ENCODE results near the gene NQO2.
"Not testable (repeated sequence)": the region's sequence is repeated elsewhere in the genome, so short reads cannot be mapped to it uniquely, and the experiment has no call there.

NQO2 gene

GRCh38 chr6:2970034-2970685 is 29.5 kb upstream of the NQO2 start:
- Histone ChIP-seq H3K4me3 (ENCODE audit: low read length) (peak overlapping the region; percentile 45), H3K9me3 (ENCODE audit: insufficient read depth, low read depth, low read length) (no peaks in the 10 kb centered on the region), H3K27me3 (ENCODE audit: insufficient read depth, low read length) (peaks cover 12% of the 10 kb centered on the region; the same call in 1 of the 2 replicates), H3K27ac (ENCODE audit: low read depth, low read length) (no peak overlapping the region), H3K9ac (ENCODE audit: low read depth, low read length) (no peak overlapping the region), H3K4me1 (ENCODE audit: insufficient read depth, low read length) (peaks cover 11% of the 10 kb centered on the region; the same call in 1 of the 2 replicates), H3K36me3 (ENCODE audit: insufficient read depth, low read length) (no peaks in the 10 kb centered on the region)
- WGBS = 76% methylated on average over 10 of the region's 10 CpGs

DNA sequence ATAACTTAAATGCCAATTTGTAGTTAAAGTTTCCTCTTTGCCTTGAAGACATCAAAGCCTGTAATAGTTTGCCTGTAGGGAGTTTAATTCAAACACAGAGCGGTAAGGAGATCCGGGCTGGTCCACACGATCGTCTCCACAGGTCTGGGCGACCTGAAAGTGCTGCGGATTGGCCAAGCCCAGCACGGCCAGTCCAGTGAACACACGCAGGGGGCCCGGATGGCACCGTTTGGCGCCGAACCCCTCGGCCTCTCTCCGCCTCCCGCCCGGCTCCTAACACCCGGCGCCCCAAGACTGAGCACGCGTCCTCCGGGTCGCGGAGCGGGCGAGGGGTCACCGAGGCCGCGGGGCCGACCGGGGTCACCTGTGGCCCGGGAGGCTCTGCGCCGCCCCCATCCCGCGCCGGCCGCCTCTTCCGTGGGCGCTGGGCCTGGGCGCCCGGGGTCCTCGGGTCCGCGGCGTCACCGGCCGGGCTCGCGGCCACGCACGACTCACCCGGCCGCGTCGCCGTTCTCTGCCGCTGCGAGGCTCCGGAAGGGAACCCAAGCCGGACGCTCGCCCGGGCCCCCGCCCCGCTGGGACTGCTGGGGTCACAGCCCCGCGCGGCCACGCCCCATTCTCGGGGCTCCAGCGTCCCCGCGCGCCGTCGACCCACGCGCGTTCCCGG is 28.8 kb upstream of the NQO2 start:
- no peak overlapping the region for H3K27ac ChIP-seq (ENCODE audit: low read depth, low read length)
- H3K36me3 ChIP-seq (ENCODE audit: insufficient read depth, low read length) = no peaks in the 10 kb centered on the region
- H3K27me3 ChIP-seq (ENCODE audit: insufficient read depth, low read length) = peaks cover 12% of the 10 kb centered on the region; the same call in 1 of the 2 replicates
- WGBS = under 1% methylated on average over 80 of the region's 80 CpGs
- H3K4me1 ChIP-seq (ENCODE audit: insufficient read depth, low read length) = peaks cover 11% of the 10 kb centered on the region; the same call in 1 of the 2 replicates
- no peaks in the 10 kb centered on the region for H3K9me3 ChIP-seq (ENCODE audit: insufficient read depth, low read depth, low read length)
- peak overlapping the region; percentile 45 for H3K4me3 ChIP-seq (ENCODE audit: low read length)
- peak overlapping the region; percentile 72 for H3K9ac ChIP-seq (ENCODE audit: low read depth, low read length)

- H3K9ac ChIP-seq (ENCODE audit: low read depth, low read length) = peak within 1 kb of the TSS; percentile 72
Measured at GRCh38 chr6:2971420-2972218, 28.1 kb upstream of the NQO2 start, which contains the start of gene SERPINB6. SERPINB6 (minus strand) TSS chr6:2971567; CDS start chr6:2959332, 12,235 bp downstream.

DNA sequence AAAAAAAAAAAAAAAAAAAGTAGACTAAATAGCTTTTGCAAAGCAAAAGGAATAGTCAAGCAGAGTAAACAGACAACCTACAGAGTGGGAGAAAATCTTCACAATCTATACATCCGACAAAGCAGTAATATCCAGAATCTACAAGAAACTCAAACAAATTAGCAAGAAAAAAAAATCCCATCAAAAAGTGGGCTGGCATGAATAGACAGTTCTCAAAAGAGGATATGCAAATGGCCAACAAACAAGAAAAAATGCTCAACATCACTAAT is 27.5 kb upstream of the NQO2 start:
- Histone ChIP-seq H3K27me3 (ENCODE audit: insufficient read depth, low read length) (peaks cover 12% of the 10 kb centered on the region; the same call in 1 of the 2 replicates), H3K4me1 (ENCODE audit: insufficient read depth, low read length) (peaks cover 12% of the 10 kb centered on the region; the same call in 1 of the 2 replicates)
- H3K27ac ChIP-seq (ENCODE audit: low read depth, low read length); H3K4me3 ChIP-seq (ENCODE audit: low read length); H3K36me3 ChIP-seq (ENCODE audit: insufficient read depth, low read length); H3K9me3 ChIP-seq (ENCODE audit: insufficient read depth, low read depth, low read length); H3K9ac ChIP-seq (ENCODE audit: low read depth, low read length): not testable (repeated sequence)
- 50% methylated on average over 1 of the region's 1 CpG for WGBS

More at GRCh38 chr6:2971420-2972218, 28.1 kb upstream of the NQO2 start, which contains the start of gene SERPINB6:
- Histone ChIP-seq H3K4me3 (ENCODE audit: low read length) (peak within 1 kb of the TSS; percentile 45), H3K27me3 (ENCODE audit: insufficient read depth, low read length) (peaks cover 12% of the 10 kb centered on the region; the same call in 1 of the 2 replicates), H3K9me3 (ENCODE audit: insufficient read depth, low read depth, low read length) (no peaks in the 10 kb centered on the region), H3K4me1 (ENCODE audit: insufficient read depth, low read length) (peaks cover 7% of the 10 kb centered on the region; the same call in 1 of the 2 replicates), H3K27ac (ENCODE audit: low read depth, low read length) (no peak within 1 kb of the TSS), H3K36me3 (ENCODE audit: insufficient read depth, low read length) (no peaks in the 10 kb centered on the region)
- WGBS = 15% methylated on average over 62 of the region's 63 CpGs

- Histone ChIP-seq H3K27me3 (ENCODE audit: insufficient read depth, low read length) (peaks cover 12% of the 10 kb centered on the region; the same call in 1 of the 2 replicates), H3K4me1 (ENCODE audit: insufficient read depth, low read length) (peaks cover 16% of the 10 kb centered on the region; the same call in 1 of the 2 replicates)
- not testable (repeated sequence) for H3K27ac ChIP-seq (ENCODE audit: low read depth, low read length); H3K4me3 ChIP-seq (ENCODE audit: low read length); H3K9ac ChIP-seq (ENCODE audit: low read depth, low read length); H3K36me3 ChIP-seq (ENCODE audit: insufficient read depth, low read length); H3K9me3 ChIP-seq (ENCODE audit: insufficient read depth, low read depth, low read length)
- 93% methylated on average over 5 of the region's 5 CpGs for WGBS
Measured at GRCh38 chr6:2972685-2973084, 27.0 kb upstream of the NQO2 start.

GRCh38 chr6:2973180-2973579 is 26.5 kb upstream of the NQO2 start:
- H3K36me3 ChIP-seq (ENCODE audit: insufficient read depth, low read length); H3K27ac ChIP-seq (ENCODE audit: low read depth, low read length); H3K9me3 ChIP-seq (ENCODE audit: insufficient read depth, low read depth, low read length); H3K9ac ChIP-seq (ENCODE audit: low read depth, low read length); H3K4me3 ChIP-seq (ENCODE audit: low read length): not testable (repeated sequence)
- Histone ChIP-seq H3K4me1 (ENCODE audit: insufficient read depth, low read length) (peaks cover 21% of the 10 kb centered on the region; the same call in 1 of the 2 replicates), H3K27me3 (ENCODE audit: insufficient read depth, low read length) (peaks cover 12% of the 10 kb centered on the region; the same call in 1 of the 2 replicates)
- 97% methylated on average over 5 of the region's 6 CpGs for WGBS

DNA sequence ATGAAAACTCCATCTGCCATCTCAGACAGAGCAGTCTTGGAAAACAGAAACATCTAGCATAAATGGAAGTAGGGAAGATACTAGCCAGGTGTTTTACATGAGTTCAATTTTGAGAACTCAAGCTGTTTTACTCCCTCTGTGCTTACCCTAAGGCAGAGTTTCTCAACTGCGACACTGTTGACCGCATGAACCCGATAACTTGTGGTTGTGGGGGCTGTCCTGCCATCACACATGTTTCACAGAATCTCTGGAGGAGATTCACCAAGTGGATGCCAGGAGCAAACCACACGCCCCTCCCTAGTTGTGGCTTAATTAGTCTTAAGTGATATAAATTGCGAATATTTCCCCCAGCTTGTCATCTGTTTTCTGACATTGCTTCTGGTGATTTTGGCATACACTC is 26.0 kb upstream of the NQO2 start:
- H3K27me3 ChIP-seq (ENCODE audit: insufficient read depth, low read length) = peaks cover 12% of the 10 kb centered on the region; the same call in 1 of the 2 replicates
- no peaks in the 10 kb centered on the region for H3K9me3 ChIP-seq (ENCODE audit: insufficient read depth, low read depth, low read length)
- H3K9ac ChIP-seq (ENCODE audit: low read depth, low read length) = no peak overlapping the region
- no peak overlapping the region for H3K4me3 ChIP-seq (ENCODE audit: low read length)
- peaks cover 22% of the 10 kb centered on the region; the same call in 1 of the 2 replicates for H3K4me1 ChIP-seq (ENCODE audit: insufficient read depth, low read length)
- WGBS = 97% methylated on average over 5 of the region's 5 CpGs
- no peak overlapping the region for H3K27ac ChIP-seq (ENCODE audit: low read depth, low read length)
- H3K36me3 ChIP-seq (ENCODE audit: insufficient read depth, low read length) = no peaks in the 10 kb centered on the region

DNA sequence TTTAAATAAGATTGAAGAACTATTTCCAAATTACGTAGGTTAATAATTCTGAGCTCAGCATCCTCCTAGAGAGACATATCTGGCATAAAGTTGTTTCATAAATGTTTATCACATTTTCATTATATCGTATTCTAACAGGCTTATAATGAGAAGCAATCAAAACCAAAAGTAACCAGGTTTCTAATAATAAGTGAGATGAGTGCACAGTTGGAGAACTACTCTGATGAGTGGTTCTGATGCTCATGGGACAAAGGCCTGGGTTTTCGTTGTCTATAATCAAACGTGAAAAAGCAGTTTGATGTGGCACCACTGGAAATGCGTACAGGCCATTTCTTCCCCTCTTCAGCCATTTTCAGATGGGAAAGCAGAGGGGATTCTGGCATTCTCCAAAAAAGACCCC is 23.6 kb upstream of the NQO2 start:
- Histone ChIP-seq H3K36me3 (ENCODE audit: insufficient read depth, low read length) (no peaks in the 10 kb centered on the region), H3K27ac (ENCODE audit: low read depth, low read length) (no peak overlapping the region), H3K9me3 (ENCODE audit: insufficient read depth, low read depth, low read length) (no peaks in the 10 kb centered on the region), H3K4me3 (ENCODE audit: low read length) (no peak overlapping the region), H3K4me1 (ENCODE audit: insufficient read depth, low read length) (peaks cover 19% of the 10 kb centered on the region; the same call in 1 of the 2 replicates), H3K9ac (ENCODE audit: low read depth, low read length) (no peak overlapping the region), H3K27me3 (ENCODE audit: insufficient read depth, low read length) (peaks cover 12% of the 10 kb centered on the region; the same call in 1 of the 2 replicates)
- WGBS = 92% methylated on average over 3 of the region's 5 CpGs

DNA sequence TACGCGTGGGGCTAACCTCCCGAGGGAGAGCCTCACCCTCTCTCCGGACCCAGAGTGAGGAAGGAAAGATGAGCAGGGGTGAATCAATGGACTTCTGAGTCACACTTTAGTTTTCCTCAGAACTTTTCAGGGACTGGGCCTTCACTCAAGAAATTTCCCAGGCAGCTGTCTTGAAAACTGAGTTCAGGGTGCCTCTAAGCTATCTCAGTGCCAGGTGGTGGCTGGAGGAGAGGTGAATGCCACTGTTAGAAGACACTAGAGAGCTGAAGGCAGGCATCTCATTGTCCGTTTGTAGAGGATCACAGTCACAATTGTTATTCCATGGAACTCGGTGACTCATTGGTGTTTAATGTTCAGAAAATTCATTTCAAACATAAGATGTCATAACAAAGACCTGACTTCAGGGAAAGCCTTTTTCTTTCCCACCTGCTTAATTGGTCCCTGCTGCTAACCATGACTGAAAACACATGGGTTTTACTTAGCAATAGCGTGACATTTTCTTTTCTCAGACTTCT is 23.1 kb upstream of the NQO2 start:
- Histone ChIP-seq H3K27me3 (ENCODE audit: insufficient read depth, low read length) (peaks cover 10% of the 10 kb centered on the region; the same call in 1 of the 2 replicates), H3K27ac (ENCODE audit: low read depth, low read length) (peak overlapping the region; percentile 12; the same call in 1 of the 2 replicates), H3K9me3 (ENCODE audit: insufficient read depth, low read depth, low read length) (no peaks in the 10 kb centered on the region), H3K9ac (ENCODE audit: low read depth, low read length) (no peak overlapping the region), H3K4me3 (ENCODE audit: low read length) (no peak overlapping the region), H3K4me1 (ENCODE audit: insufficient read depth, low read length) (peaks cover 19% of the 10 kb centered on the region; the same call in 1 of the 2 replicates), H3K36me3 (ENCODE audit: insufficient read depth, low read length) (no peaks in the 10 kb centered on the region)
- WGBS = 70% methylated on average over 7 of the region's 7 CpGs

DNA sequence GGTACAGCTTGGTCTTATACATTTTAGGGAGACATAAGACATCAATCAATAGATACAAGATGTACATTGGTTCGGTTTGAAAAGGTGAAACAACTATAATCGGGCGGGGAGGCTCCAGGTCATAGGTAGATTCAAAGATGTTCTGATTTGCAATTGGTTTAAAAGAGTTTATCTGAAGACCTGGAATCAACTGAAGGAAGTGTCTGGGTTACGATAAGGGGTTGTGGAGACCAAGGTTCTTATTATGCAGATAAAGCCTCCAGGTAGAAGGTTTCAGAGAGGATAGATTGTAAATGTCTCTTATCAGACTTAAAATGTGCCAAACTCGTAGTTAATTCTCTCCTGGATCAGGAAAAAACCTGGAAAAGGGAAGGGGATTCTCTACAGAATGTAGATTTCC is 22.4 kb upstream of the NQO2 start:
- no peaks in the 10 kb centered on the region for H3K9me3 ChIP-seq (ENCODE audit: insufficient read depth, low read depth, low read length)
- H3K27ac ChIP-seq (ENCODE audit: low read depth, low read length) = no peak overlapping the region
- H3K4me3 ChIP-seq (ENCODE audit: low read length) = no peak overlapping the region
- H3K36me3 ChIP-seq (ENCODE audit: insufficient read depth, low read length) = no peaks in the 10 kb centered on the region
- peaks cover 19% of the 10 kb centered on the region; the same call in 1 of the 2 replicates for H3K4me1 ChIP-seq (ENCODE audit: insufficient read depth, low read length)
- H3K27me3 ChIP-seq (ENCODE audit: insufficient read depth, low read length) = peaks cover 3% of the 10 kb centered on the region; the same call in 1 of the 2 replicates
- WGBS = 76% methylated on average over 5 of the region's 5 CpGs
- H3K9ac ChIP-seq (ENCODE audit: low read depth, low read length) = no peak overlapping the region
